ENCODE measurements around the gene DBH. TPM values are rescaled to one million over a fixed set of nuclear protein-coding genes. Genes with fewer than 3 reads are reported as not detected.

DBH gene
- not detected in 2 replicates for total RNA-seq

GRCh38 chr9:133635533-133636531 lies at the start of gene DBH:
TSS of gene DBH (plus strand) at chr9:133636363. CDS start at chr9:133636372, 9 bp downstream.

GRCh38 chr9:133609311-133610098 lies 26.7 kb upstream of the DBH start, which contains the start of gene FAM163B:
TSS of gene FAM163B (minus strand) at chr9:133609389. CDS start at chr9:133580223, 29,166 bp downstream.

Other genes starting within 250 kb of the DBH start
- gene REXO4, start 218.4 kb upstream of the DBH start, total RNA-seq = 26.4 and 29.1 TPM in 2 replicates
- 0.56 and 1.6 TPM in 2 replicates for gene ADAMTS13, start 214.0 kb upstream of the DBH start, total RNA-seq
- gene CACFD1, start 176.4 kb upstream of the DBH start, total RNA-seq = 5.7 and 8.6 TPM in 2 replicates
- 15.5 and 19.6 TPM in 2 replicates for gene SLC2A6, start 157.3 kb upstream of the DBH start, total RNA-seq
- not detected in 2 replicates for gene MYMK, start 111.4 kb upstream of the DBH start, total RNA-seq
- not detected in 2 replicates for gene ADAMTSL2, start 101.7 kb upstream of the DBH start, total RNA-seq
- gene FAM163B, start 27.0 kb upstream of the DBH start, total RNA-seq = not detected in 2 replicates
- 0.21 and 0.79 TPM in 2 replicates for gene SARDH, start 102.0 kb downstream of the DBH start, total RNA-seq

Measured in airway epithelial cell (primary cell).